Right ventricle myocardium superior (tissue), 1 donor: ENCODE measurements around the gene PRKACA. TPM values are rescaled to one million over a fixed set of nuclear protein-coding genes. Genes with fewer than 3 reads are reported as not detected.

ENCODE experiments used
- ATAC-seq: fragments of 200-7000 bp; cut with Tn5 transposase; one replicate; pipeline ENCODE4 v1.9.1; 2020; ENCODE audit warnings: mild to moderate bottlenecking; ENCODE audit not compliant: poor library complexity
- DNase-seq: peaks from one replicate; pipeline ENCODE4 v3.0.0-alpha.2; 2020
- intact Hi-C: fragments of 100-400 bp; cut with DNase I; formaldehyde crosslinking; loops from one replicate; pipeline ENCODE4 v1.11.2; 2022
- total RNA-seq: library from RNA; stranded (reverse); fragmentation: NEBNext Ultra II Directional; extraction: Animal tissue kit (Norgen Biotek cat#: 25700); gene quantifications from one replicate; pipeline ENCODE4 v1.2.1, GENCODE V29; 2021
- donor health status: DM: no; HTN: yes; CAD: no; lungs with severe emphysema.

The PRKACA gene
- total RNA-seq, 1 donor from 2014 or later, result 460 TPM

- intact Hi-C loops, result no loop called here
- DNase-seq (no peak), ATAC-seq (no peak)
These were observed 34.9 kb downstream of the PRKACA start for GRCh38 chr19:14082675-14082960.

GRCh38 chr19:14081797-14082674, 35.5 kb downstream of the PRKACA start:
- ATAC-seq (no peak), DNase-seq (no peak)
- intact Hi-C loops, result no loop called here

- ATAC-seq (peak; percentile 95), DNase-seq (peak; percentile 99)
- intact Hi-C loops, result no loop called here
These were observed 36.4 kb downstream of the PRKACA start for GRCh38 chr19:14080887-14081796.

- intact Hi-C loops, result loop anchor here (10.0 kb wide), 1 partner anchor 56 kb away; the partner anchor contains the start of gene ASF1B
- ATAC-seq (no peak), DNase-seq (no peak)
These were observed 39.2 kb downstream of the PRKACA start for GRCh38 chr19:14078411-14078810.

GRCh38 chr19:14073925-14074838, 43.4 kb downstream of the PRKACA start:
- intact Hi-C loops, result loop anchor here (5.0 to 10.0 kb wide), 2 partner anchors 61 to 192 kb away; partner anchors contain the start of gene ASF1B
- DNase-seq (peak; percentile 50), ATAC-seq (peak; percentile 3)

- ATAC-seq, result peak; percentile 38
- intact Hi-C loops, result loop anchor here (5.0 to 10.0 kb wide), 2 partner anchors 61 to 191 kb away; partner anchors contain the start of gene ASF1B
- peak; percentile 87 for DNase-seq
These were observed 44.2 kb downstream of the PRKACA start for GRCh38 chr19:14073261-14073924.

- DNase-seq (peak; percentile 72), ATAC-seq (peak; percentile 54)
- intact Hi-C loops, result loop anchor here (5.0 to 10.0 kb wide), 2 partner anchors 62 to 190 kb away; partner anchors contain the start of gene ASF1B
These were observed 44.9 kb downstream of the PRKACA start, which contains the start of gene MISP3 for GRCh38 chr19:14072535-14073260. MISP3 (plus strand) TSS chr19:14072786; CDS start chr19:14073310, 524 bp downstream.

GRCh38 chr19:14070268-14071050, 47.1 kb downstream of the PRKACA start:
- DNase-seq, result peak; percentile 61

GRCh38 chr19:14066134-14066533, 51.4 kb downstream of the PRKACA start:
- no peak for DNase-seq
- intact Hi-C loops, result no loop called here
- ATAC-seq, result no peak

More at GRCh38 chr19:14070268-14071050, 47.1 kb downstream of the PRKACA start:
- ATAC-seq, result no peak
- intact Hi-C loops, result loop anchor here (5.0 to 10.0 kb wide), 2 partner anchors 64 to 188 kb away; partner anchors contain the start of gene ASF1B

- intact Hi-C loops, result no loop called here
- ATAC-seq (no peak), DNase-seq (no peak)
These were observed 54.5 kb downstream of the PRKACA start for GRCh38 chr19:14063105-14063504.

- no peak for ATAC-seq
- intact Hi-C loops, result no loop called here
- DNase-seq, result no peak
These were observed 55.1 kb downstream of the PRKACA start for GRCh38 chr19:14062558-14062855.

- no peak for DNase-seq
- ATAC-seq, result no peak
- intact Hi-C loops, result no loop called here
These were observed 55.6 kb downstream of the PRKACA start, which contains the start of gene PALM3 for GRCh38 chr19:14061751-14062557. PALM3 (minus strand) TSS chr19:14062076; CDS start chr19:14061980, 96 bp downstream.

GRCh38 chr19:14061081-14061749, 56.3 kb downstream of the PRKACA start:
- ATAC-seq (no peak), DNase-seq (no peak)
- intact Hi-C loops, result no loop called here

- no peak for DNase-seq
- ATAC-seq, result no peak
- intact Hi-C loops, result no loop called here
These were observed 57.9 kb downstream of the PRKACA start for GRCh38 chr19:14059652-14060155.

GRCh38 chr19:14059093-14059480, 58.5 kb downstream of the PRKACA start:
- DNase-seq, result no peak
- intact Hi-C loops, result no loop called here
- no peak for ATAC-seq
